LHCN-M2 (cell line): Measurements from ENCODE around the gene BARX2. TPM values are rescaled to one million over a fixed set of nuclear protein-coding genes. Genes with fewer than 3 reads are reported as not detected.

Experiments used
- DNase-seq: peaks from one replicate; pipeline ENCODE4 v3.0.0-alpha.2; 2012; ENCODE audit warnings: low read depth
- total RNA-seq: library from RNA; depleted of rRNA; stranded (reverse); fragments of >200 nt; gene quantifications from 2 replicates; pipeline ENCODE4 v1.2.3, GENCODE V29; 2014

The BARX2 gene
- total RNA-seq, 1 experiment from 2014 or later, result not detected

- no peak for DNase-seq
These were observed 60.9 kb downstream of the BARX2 start for GRCh38 chr11:129436573-129436972.

- no peak for DNase-seq
These were observed 64.5 kb downstream of the BARX2 start for GRCh38 chr11:129440028-129440713.

GRCh38 chr11:129442171-129442570, 66.5 kb downstream of the BARX2 start:
- DNase-seq, result no peak

- no peak for DNase-seq
These were observed 67.6 kb downstream of the BARX2 start for GRCh38 chr11:129443276-129443675.

GRCh38 chr11:129444274-129444673, 68.6 kb downstream of the BARX2 start:
- DNase-seq, result no peak

GRCh38 chr11:129445226-129445625, 69.6 kb downstream of the BARX2 start:
- no peak for DNase-seq

- no peak for DNase-seq
These were observed 70.9 kb downstream of the BARX2 start for GRCh38 chr11:129446572-129446971.

GRCh38 chr11:129447654-129448239, 72.1 kb downstream of the BARX2 start:
- DNase-seq, result no peak

- no peak for DNase-seq
These were observed 75.9 kb downstream of the BARX2 start for GRCh38 chr11:129451524-129451923.

- DNase-seq, result no peak
These were observed 77.7 kb downstream of the BARX2 start for GRCh38 chr11:129453293-129453721.

- DNase-seq, result no peak
These were observed 79.5 kb downstream of the BARX2 start for GRCh38 chr11:129455101-129455500.

- DNase-seq, result no peak
These were observed 80.4 kb downstream of the BARX2 start for GRCh38 chr11:129455756-129456655.

- DNase-seq, result no peak
These were observed 81.7 kb downstream of the BARX2 start for GRCh38 chr11:129457321-129457720.

- no peak for DNase-seq
These were observed 82.6 kb downstream of the BARX2 start for GRCh38 chr11:129458278-129458677.

- no peak for DNase-seq
These were observed 83.3 kb downstream of the BARX2 start for GRCh38 chr11:129458756-129459535.

- DNase-seq, result no peak
These were observed 85.1 kb downstream of the BARX2 start for GRCh38 chr11:129460714-129461113.

- no peak for DNase-seq
These were observed 108.4 kb downstream of the BARX2 start for GRCh38 chr11:129484068-129484467.

GRCh38 chr11:129489249-129489648, 113.6 kb downstream of the BARX2 start:
- DNase-seq, result no peak

GRCh38 chr11:129490004-129490403, 114.4 kb downstream of the BARX2 start:
- DNase-seq, result no peak

- DNase-seq, result no peak
These were observed 118.1 kb downstream of the BARX2 start for GRCh38 chr11:129493746-129494145.
